ENCODE data around the gene B3GNT3. TPM values are rescaled to one million over a fixed set of nuclear protein-coding genes. Genes with fewer than 3 reads are reported as not detected.

The B3GNT3 gene
- total RNA-seq, 1 experiment from 2014 or later: 39.5 TPM

DNA sequence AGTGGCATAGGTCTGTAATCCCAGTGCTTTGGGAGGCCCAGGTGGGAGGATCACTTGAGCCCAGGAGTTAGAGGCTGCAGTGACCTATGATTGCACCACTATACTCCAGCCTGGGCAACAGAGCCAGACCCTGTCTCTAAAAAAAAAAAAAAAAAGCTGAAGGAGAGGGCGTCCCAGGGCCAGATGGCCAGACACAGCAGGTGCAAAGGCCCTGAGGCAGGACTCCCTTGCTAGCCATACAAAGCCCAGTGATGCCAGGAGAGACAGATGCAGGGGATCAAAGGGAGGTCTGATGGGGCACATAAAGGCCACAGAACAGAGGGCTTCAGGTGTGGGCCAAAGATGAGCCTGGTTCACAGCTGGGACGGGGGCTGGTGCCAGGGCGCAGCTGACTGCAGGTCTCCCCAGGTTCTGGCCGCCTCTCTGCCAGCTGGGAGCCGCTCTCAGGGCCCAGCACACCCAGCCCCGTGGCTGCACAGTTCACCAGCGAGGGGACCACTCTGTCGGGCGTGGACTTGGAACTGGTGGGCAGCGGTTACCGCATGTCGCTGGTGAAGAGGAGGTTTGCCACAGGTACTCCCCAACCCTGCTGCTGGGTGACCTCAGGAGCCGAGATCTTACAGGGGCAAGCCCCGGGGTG, 7.5 kb upstream of the B3GNT3 start:
- no peaks in the 10 kb centered on the region for H3F3A ChIP-seq (ENCODE audit: low read length, unreplicated experiment)
- H3K79me2 ChIP-seq (ENCODE audit: low read length): no peaks in the 10 kb centered on the region
- intact Hi-C loops (cut with micrococcal nuclease): no loop called here
- BruUV-seq (replicated peaks): no TSS peak
- POLR2A ChIA-PET (ENCODE audit: unreplicated experiment): no interaction called here
- no peaks in the 10 kb centered on the region for H4K20me1 ChIP-seq (ENCODE audit: low read length)
- ATAC-seq (no peak), DNase-seq (no peak)
- CTCF ChIA-PET: no interaction called here
- no peak for TF ChIP-seq EZH2 (IDR thresholded peaks at IDR 0.05; ENCODE audit: low read length, unreplicated experiment)
- no peak for TF ChIP-seq EZH2phosphoT487 (IDR thresholded peaks at IDR 0.05; ENCODE audit: borderline replicate concordance, low read length)
- TF ChIP-seq, protein P1, sequence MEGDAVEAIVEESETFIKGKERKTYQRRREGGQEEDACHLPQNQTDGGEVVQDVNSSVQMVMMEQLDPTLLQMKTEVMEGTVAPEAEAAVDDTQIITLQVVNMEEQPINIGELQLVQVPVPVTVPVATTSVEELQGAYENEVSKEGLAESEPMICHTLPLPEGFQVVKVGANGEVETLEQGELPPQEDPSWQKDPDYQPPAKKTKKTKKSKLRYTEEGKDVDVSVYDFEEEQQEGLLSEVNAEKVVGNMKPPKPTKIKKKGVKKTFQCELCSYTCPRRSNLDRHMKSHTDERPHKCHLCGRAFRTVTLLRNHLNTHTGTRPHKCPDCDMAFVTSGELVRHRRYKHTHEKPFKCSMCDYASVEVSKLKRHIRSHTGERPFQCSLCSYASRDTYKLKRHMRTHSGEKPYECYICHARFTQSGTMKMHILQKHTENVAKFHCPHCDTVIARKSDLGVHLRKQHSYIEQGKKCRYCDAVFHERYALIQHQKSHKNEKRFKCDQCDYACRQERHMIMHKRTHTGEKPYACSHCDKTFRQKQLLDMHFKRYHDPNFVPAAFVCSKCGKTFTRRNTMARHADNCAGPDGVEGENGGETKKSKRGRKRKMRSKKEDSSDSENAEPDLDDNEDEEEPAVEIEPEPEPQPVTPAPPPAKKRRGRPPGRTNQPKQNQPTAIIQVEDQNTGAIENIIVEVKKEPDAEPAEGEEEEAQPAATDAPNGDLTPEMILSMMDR (conservative IDR thresholded peaks at IDR 0.05; ENCODE audit: low read depth, low read length): no peak
- H3K9me2 ChIP-seq (replicated peaks; ENCODE audit: low read length): no peaks in the 10 kb centered on the region
- no peak overlapping the region for H3K4me2 ChIP-seq (ENCODE audit: low read length)
- H3K36me3 ChIP-seq (ENCODE audit: low read depth, low read length): no peaks in the 10 kb centered on the region
- H3K27me3 ChIP-seq (ENCODE audit: low read length): no peaks in the 10 kb centered on the region
- no peak overlapping the region for H3K9ac ChIP-seq (ENCODE audit: low read length)
- no peak overlapping the region for H3K27ac ChIP-seq (ENCODE audit: low read length)
- H3K4me3 ChIP-seq (ENCODE audit: low read length): no peak overlapping the region
- no peaks in the 10 kb centered on the region for H3K9me3 ChIP-seq (ENCODE audit: low read length)
- H2AFZ ChIP-seq (ENCODE audit: low read length): no peak overlapping the region
- peaks cover 21% of the 10 kb centered on the region for H3K4me1 ChIP-seq (ENCODE audit: insufficient read depth, low read length)

DNA sequence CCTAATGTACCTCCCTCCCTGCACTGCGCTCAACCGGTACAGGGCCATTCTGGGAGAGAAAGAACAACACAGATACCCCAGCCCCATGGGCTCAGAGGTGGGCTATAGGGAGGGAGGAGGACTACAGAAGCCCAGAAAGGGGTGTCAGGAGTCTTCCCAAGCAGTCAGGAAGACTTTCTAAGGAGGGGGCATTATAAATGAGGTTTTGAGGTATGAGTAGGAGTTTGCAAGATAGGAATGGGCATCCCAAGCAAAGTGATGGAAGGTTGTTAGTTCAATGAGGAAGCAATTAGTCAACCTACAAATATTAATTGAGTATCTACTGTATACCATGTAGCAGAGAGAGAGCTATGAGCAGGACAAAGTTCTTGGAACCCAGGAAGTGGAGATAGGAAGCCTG, 6.3 kb upstream of the B3GNT3 start:
- CTCF ChIA-PET: no interaction called here
- no TSS peak for BruUV-seq (replicated peaks)
- ATAC-seq: no peak

More for the DNA sequence above, 6.3 kb upstream of the B3GNT3 start:
- H2AFZ ChIP-seq (ENCODE audit: low read length): no peak overlapping the region
- H3K9me3 ChIP-seq (ENCODE audit: low read length): no peaks in the 10 kb centered on the region
- no peaks in the 10 kb centered on the region for H3K27me3 ChIP-seq (ENCODE audit: low read length)
- H3K27ac ChIP-seq (ENCODE audit: low read length): no peak overlapping the region
- no peaks in the 10 kb centered on the region for H4K20me1 ChIP-seq (ENCODE audit: low read length)
- no peak overlapping the region for H3K4me3 ChIP-seq (ENCODE audit: low read length)
- no peaks in the 10 kb centered on the region for H3K36me3 ChIP-seq (ENCODE audit: low read depth, low read length)
- TF ChIP-seq, protein P1 (conservative IDR thresholded peaks at IDR 0.05; ENCODE audit: low read depth, low read length): no peak
- TF ChIP-seq EZH2phosphoT487 (IDR thresholded peaks at IDR 0.05; ENCODE audit: borderline replicate concordance, low read length): no peak
- TF ChIP-seq EZH2 (IDR thresholded peaks at IDR 0.05; ENCODE audit: low read length, unreplicated experiment): no peak
- no peak overlapping the region for H3K4me2 ChIP-seq (ENCODE audit: low read length)
- no peak for DNase-seq
- intact Hi-C loops (cut with micrococcal nuclease): no loop called here
- H3K9ac ChIP-seq (ENCODE audit: low read length): no peak overlapping the region
- H3K4me1 ChIP-seq (ENCODE audit: insufficient read depth, low read length): peaks cover 21% of the 10 kb centered on the region
- H3F3A ChIP-seq (ENCODE audit: low read length, unreplicated experiment): no peaks in the 10 kb centered on the region
- no peaks in the 10 kb centered on the region for H3K9me2 ChIP-seq (replicated peaks; ENCODE audit: low read length)
- POLR2A ChIA-PET (ENCODE audit: unreplicated experiment): no interaction called here
- H3K79me2 ChIP-seq (ENCODE audit: low read length): no peaks in the 10 kb centered on the region
